ENCODE measurements around the gene SHISA6.

GRCh38 chr17:11467639-11468038 is 226.6 kb downstream of the SHISA6 start:
- TF ChIP-seq CTCF (conservative IDR thresholded peaks at IDR 0.05 in 1 of 2, IDR thresholded peaks at IDR 0.05 in 1 of 2; ENCODE audit: low read depth in 1 of 2, low read length in 2 of 2), result no peak
- TF ChIP-seq EZH2 (IDR thresholded peaks at IDR 0.05; ENCODE audit: low read length, missing control alignments), result no peak

All from fibroblast of lung (primary cell).